HL-60 (cell line): ENCODE data around the gene FAM83C.

Experiments
- DNase-seq, 2 experiments: peaks; one replicate each; pipeline ENCODE4 v3.0.0-alpha.2; 2010 to 2020; ENCODE audit warnings: low read depth in 1 of 2, low spot score in 1 of 2
- H3K27ac ChIP-seq: fragments of 250-450 bp; sonication (Bioruptor Pico); replicated peaks from 2 replicates; pipeline ENCODE4 v1.5.1; 2020; ENCODE audit warnings: mild to moderate bottlenecking, moderate library complexity
- H3K27me3 ChIP-seq: fragments of 250-450 bp; sonication (Bioruptor Pico); 2 replicates; pipeline ENCODE4 v1.5.1; 2021; ENCODE audit warnings: mild to moderate bottlenecking, moderate library complexity; ENCODE audit not compliant: insufficient read depth, poor library complexity, severe bottlenecking
- H3K4me3 ChIP-seq: replicated peaks from 2 replicates; pipeline ENCODE4 v1.5.1; 2011; ENCODE audit warnings: mild to moderate bottlenecking, control low read depth, low read length; ENCODE audit not compliant: insufficient read depth
- GABPA ChIP-seq: IDR thresholded peaks from 2 replicates; pipeline ENCODE4 v1.6.1; 2012; ENCODE audit warnings: low read depth
- POLR2AphosphoS5 ChIP-seq: IDR thresholded peaks from 2 replicates; pipeline ENCODE4 v1.6.1; 2012; ENCODE audit warnings: low read depth
- SPI1 ChIP-seq: IDR thresholded peaks from 2 replicates; pipeline ENCODE4 v1.6.1; 2012; ENCODE audit warnings: low read depth, mild to moderate bottlenecking, borderline replicate concordance
- TF ChIP-seq, protein P1 (sequence below): IDR thresholded peaks from 2 replicates; pipeline ENCODE4 v1.6.1; 2012; ENCODE audit warnings: low read depth; ENCODE audit not compliant: insufficient replicate concordance
- TF ChIP-seq, protein P2 (sequence below): IDR thresholded peaks from one replicate; pipeline ENCODE4 v1.5.1; 2011; ENCODE audit warnings: low read length, control low read depth, inconsistent platforms; ENCODE audit not compliant: insufficient read depth

Gene FAM83C

DNA sequence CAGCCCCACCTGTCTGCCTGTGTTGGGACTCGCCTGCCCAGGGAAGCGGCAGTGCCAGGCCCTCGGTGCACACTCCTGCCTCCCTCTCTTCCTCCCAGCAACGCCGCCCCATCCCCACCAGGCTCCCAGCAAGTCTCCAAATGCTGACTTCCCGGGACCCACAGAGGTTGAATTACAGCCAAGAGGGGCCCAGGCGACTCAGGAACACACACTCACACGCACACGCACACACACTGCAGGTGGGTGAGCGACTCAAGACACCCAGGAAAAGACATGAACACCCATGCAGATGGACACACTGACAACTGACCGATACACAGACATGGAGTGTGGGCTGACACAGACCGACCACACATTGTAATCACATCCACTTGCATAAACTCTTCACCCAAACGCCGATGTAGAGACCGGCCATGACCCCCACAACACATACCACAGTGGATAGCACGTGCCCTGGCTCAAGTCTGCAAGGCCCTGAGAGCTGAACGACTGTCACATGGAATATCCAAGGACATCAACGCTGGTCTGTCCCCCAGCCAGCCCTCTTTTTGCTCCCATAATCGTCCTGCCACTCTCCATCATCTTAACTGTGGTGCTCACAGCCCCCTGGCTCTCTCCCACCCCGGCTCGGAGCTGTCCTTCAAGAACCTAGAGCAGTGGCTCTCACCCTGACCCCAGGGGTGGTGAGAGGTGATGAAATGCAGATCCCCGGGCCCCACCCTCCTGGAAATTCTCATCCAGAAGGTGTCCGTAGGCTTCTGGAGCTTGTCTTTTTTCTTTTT, 470 bp upstream of the FAM83C start:
- Histone ChIP-seq H3K27ac (no peak overlapping the region), H3K27me3 (no peaks in the 10 kb centered on the region), H3K4me3 (no peak overlapping the region)
- DNase-seq = no peak
- TF ChIP-seq POLR2AphosphoS5 (no peak), GABPA (no peak), SPI1 (no peak)
- TF ChIP-seq, protein P1, sequence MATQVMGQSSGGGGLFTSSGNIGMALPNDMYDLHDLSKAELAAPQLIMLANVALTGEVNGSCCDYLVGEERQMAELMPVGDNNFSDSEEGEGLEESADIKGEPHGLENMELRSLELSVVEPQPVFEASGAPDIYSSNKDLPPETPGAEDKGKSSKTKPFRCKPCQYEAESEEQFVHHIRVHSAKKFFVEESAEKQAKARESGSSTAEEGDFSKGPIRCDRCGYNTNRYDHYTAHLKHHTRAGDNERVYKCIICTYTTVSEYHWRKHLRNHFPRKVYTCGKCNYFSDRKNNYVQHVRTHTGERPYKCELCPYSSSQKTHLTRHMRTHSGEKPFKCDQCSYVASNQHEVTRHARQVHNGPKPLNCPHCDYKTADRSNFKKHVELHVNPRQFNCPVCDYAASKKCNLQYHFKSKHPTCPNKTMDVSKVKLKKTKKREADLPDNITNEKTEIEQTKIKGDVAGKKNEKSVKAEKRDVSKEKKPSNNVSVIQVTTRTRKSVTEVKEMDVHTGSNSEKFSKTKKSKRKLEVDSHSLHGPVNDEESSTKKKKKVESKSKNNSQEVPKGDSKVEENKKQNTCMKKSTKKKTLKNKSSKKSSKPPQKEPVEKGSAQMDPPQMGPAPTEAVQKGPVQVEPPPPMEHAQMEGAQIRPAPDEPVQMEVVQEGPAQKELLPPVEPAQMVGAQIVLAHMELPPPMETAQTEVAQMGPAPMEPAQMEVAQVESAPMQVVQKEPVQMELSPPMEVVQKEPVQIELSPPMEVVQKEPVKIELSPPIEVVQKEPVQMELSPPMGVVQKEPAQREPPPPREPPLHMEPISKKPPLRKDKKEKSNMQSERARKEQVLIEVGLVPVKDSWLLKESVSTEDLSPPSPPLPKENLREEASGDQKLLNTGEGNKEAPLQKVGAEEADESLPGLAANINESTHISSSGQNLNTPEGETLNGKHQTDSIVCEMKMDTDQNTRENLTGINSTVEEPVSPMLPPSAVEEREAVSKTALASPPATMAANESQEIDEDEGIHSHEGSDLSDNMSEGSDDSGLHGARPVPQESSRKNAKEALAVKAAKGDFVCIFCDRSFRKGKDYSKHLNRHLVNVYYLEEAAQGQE = no peak
- TF ChIP-seq, protein P2, sequence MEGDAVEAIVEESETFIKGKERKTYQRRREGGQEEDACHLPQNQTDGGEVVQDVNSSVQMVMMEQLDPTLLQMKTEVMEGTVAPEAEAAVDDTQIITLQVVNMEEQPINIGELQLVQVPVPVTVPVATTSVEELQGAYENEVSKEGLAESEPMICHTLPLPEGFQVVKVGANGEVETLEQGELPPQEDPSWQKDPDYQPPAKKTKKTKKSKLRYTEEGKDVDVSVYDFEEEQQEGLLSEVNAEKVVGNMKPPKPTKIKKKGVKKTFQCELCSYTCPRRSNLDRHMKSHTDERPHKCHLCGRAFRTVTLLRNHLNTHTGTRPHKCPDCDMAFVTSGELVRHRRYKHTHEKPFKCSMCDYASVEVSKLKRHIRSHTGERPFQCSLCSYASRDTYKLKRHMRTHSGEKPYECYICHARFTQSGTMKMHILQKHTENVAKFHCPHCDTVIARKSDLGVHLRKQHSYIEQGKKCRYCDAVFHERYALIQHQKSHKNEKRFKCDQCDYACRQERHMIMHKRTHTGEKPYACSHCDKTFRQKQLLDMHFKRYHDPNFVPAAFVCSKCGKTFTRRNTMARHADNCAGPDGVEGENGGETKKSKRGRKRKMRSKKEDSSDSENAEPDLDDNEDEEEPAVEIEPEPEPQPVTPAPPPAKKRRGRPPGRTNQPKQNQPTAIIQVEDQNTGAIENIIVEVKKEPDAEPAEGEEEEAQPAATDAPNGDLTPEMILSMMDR = no peak

DNA sequence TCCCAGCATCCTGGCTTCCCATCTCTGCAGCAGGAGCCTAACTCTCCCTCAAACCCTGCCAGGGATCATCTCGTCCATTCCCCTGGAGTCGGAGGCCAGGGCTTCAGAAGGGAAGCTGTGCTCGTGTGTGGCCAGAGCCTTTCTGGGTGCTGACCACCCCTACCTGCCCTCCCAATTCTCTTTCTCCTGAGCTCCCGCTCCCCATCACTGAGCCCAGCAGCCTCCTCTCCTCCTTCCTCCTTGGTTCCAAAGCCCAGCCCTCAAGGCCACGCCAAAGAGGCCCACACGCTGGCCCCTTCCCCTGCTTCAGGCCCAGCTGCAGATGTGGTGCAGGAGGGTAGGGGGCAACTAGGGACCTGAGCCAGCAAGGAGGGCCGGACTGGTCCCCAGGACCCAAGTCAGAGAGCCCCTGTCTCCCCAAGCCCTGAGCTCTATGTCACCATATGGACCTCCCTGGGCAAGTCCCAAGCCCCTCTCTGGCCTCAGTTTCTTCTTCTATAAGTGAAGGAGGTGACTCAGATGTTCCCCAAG, 1.3 kb downstream of the FAM83C start:
- Histone ChIP-seq H3K27me3 (no peaks in the 10 kb centered on the region), H3K4me3 (no peak overlapping the region), H3K27ac (no peak overlapping the region)
- no peak for TF ChIP-seq SPI1
- no peak for TF ChIP-seq POLR2AphosphoS5
- TF ChIP-seq, protein P1 = no peak
- TF ChIP-seq, protein P2 = no peak
- DNase-seq = no peak

DNA sequence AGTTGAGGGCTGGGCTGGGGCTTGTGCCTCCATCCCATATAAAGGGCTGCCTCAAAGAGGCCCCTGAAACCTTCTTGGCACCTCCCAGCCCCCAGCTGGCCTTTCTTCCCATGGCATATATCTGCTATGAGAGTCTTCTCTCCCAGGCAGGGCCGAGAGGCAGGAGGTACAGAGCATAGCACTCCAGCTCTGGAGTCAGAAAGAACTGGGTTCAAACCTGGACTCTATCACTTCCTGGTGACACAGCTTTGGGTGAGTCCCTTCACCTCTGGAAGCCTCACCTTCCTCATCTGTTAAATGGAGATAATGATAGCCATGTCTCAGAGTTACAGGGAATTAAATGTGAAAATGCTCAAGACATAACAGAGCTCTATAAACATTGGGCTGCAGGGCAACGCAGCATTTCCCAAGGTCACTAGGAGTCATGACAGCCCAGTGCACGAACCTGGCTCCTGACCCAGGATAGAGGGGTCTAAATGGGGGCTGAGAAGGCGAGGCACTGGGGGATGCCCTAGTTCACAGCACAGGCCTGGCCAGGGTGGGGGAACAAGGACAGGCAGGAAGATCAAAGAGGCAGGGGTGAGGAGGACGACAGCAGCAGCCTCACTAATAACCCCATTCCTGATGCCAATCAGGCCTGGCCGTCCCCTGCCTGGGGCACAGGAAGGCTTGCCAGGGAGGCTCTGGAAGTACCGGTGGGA, 1.9 kb downstream of the FAM83C start:
- no peak overlapping the region for H3K27ac ChIP-seq
- no peak for DNase-seq
- no peaks in the 10 kb centered on the region for H3K27me3 ChIP-seq
- no peak for TF ChIP-seq POLR2AphosphoS5
- TF ChIP-seq, protein P2 = no peak
- TF ChIP-seq GABPA = no peak
- TF ChIP-seq SPI1 = no peak
- TF ChIP-seq, protein P1 = no peak
- H3K4me3 ChIP-seq = no peak overlapping the region
